ENCODE data around the gene VWA8.

DNA sequence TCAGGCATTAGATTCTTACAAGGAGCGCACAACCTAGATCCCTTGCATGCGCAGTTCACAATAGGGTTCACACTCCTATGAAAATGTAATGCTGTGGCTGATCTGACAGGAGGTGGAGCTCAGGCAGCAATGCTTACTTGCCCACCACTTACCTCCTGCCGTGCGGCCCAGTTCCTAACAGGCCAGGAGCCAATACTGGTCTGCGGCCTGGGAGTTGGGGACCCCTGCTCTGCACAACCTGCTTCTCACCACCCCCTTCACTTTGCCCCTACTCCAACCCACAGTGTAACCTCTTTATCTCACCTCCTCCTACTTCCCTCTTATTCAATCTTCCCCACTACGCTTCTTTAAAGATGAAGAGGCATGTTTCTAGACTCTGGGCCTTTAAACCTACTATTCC, 263.3 kb downstream of the VWA8 start:
- TF ChIP-seq CHD2 (IDR thresholded peaks at IDR 0.05; ENCODE audit: low read length, partially characterized antibody) (no peak), SMC3 (IDR thresholded peaks at IDR 0.05; ENCODE audit: low read depth, low read length) (no peak), CTCF (IDR thresholded peaks at IDR 0.05) (no peak), RCOR1 (IDR thresholded peaks at IDR 0.05; ENCODE audit: low read length) (no peak), MAX (IDR thresholded peaks at IDR 0.05; ENCODE audit: low read depth) (no peak), EP300 (IDR thresholded peaks at IDR 0.05; ENCODE audit: borderline replicate concordance in 1 of 2, low read depth in 1 of 2, low read length in 1 of 2) (no peak), POLR2AphosphoS5 (IDR thresholded peaks at IDR 0.05; ENCODE audit: low read depth, low read length) (no peak), NFIC (IDR thresholded peaks at IDR 0.05; ENCODE audit: borderline replicate concordance) (no peak)
